Keratinocyte (primary cell): ENCODE data around the gene TNS3.

ENCODE experiments used
- CTCF ChIP-seq, 3 experiments: IDR thresholded peaks in 1 of 3; conservative IDR thresholded peaks in 1 of 3; optimal IDR thresholded peaks in 1 of 3; 2 replicates in 2 of 3; 3 replicates in 1 of 3; pipeline versions ENCODE3 to v1.5.1; 2011; ENCODE audit warnings: low read length in 3 of 3, mild to moderate bottlenecking in 3 of 3, moderate library complexity in 2 of 3, control low read depth in 1 of 3, inconsistent platforms in 1 of 3; ENCODE audit not compliant: insufficient read depth in 2 of 3; ENCODE audit errors: extremely low read depth in 1 of 3
- EZH2 ChIP-seq: IDR thresholded peaks from one replicate; pipeline ENCODE4 v1.6.1; 2012; ENCODE audit warnings: inconsistent platforms, mild to moderate bottlenecking, low read length, moderate library complexity

- TF ChIP-seq CTCF (optimal IDR thresholded peaks at IDR 0.05 in 1 of 3, IDR thresholded peaks at IDR 0.05 in 1 of 3, conservative IDR thresholded peaks at IDR 0.05 in 1 of 3; ENCODE audit: extremely low read depth in 1 of 3, insufficient read depth in 2 of 3, low read length in 3 of 3) (no peak), EZH2 (no peak)
Measured at GRCh38 chr7:47438411-47439029, 143.4 kb downstream of the TNS3 start.
